Activated CD4-positive, CD25-positive, alpha-beta regulatory T cell treated with anti-CD3 and anti-CD28 coated beads, Interleukin-2, amount 50 U/mL, for 24 hours (primary cell): ENCODE data around the gene HMGXB3.

Source experiments
- ATAC-seq, 2 donors: fragments of 150-1000 bp; cut with Tn5 transposase; one replicate each; pipeline ENCODE4 v1.10.0; 2021; ENCODE audit warnings: mild to moderate bottlenecking in 1 of 2, moderate library complexity in 1 of 2

Gene HMGXB3

GRCh38 chr5:150092159-150092787, 91.7 kb downstream of the HMGXB3 start:
- no peak for ATAC-seq

DNA sequence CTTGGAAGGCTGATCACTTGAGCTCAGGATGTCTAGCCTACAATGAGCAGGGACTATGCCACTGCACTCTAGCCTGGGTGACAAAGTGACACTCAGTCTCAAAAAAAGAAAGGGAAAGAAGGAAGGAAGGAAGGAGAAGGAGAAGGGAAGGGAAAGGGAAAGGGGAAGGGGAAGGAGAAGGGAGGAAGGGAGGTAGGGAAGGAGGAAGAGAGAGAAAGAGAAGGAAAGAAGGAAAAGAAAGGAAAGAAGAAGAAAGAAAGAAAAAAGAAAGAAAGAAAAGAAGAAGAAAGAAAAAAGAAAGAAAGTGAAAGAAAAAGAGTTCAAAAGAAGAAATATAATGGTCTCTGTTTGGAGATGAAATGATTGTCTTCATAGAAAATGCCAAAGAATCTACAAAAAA, 96.6 kb downstream of the HMGXB3 start:
- ATAC-seq, result no peak

DNA sequence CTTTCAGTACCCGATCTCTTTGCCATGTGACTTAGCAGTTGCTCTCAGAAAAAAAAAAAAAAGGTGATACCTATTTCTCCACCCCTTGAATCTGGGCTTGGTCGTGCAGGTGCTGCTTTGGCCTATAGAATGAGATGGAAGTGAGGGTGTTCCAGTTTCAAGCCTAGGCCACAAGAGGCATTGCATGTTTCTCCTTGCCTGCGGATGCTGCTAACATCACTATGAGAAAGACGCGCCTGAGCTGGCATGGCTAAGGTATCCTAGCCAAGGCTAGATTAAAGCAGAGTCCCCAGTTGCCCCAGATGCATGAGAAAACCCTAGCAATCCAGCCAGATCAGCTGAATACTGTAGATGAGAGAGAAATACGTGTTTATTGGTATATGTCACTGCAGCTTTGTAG, 100.5 kb downstream of the HMGXB3 start:
- ATAC-seq, result no peak
